ENCODE results near the gene NLRP9.

NLRP9 gene

GRCh38 chr19:55687281-55688201, 50.7 kb downstream of the NLRP9 start:
- DNase-seq: no peak

GRCh38 chr19:55686311-55687050, 51.7 kb downstream of the NLRP9 start:
- no peak for DNase-seq

- DNase-seq: no peak
Observed at GRCh38 chr19:55685776-55686175, 52.4 kb downstream of the NLRP9 start.

GRCh38 chr19:55684946-55685681, 53.1 kb downstream of the NLRP9 start:
- no peak for DNase-seq

- DNase-seq: no peak
Observed at GRCh38 chr19:55683449-55684261, 54.5 kb downstream of the NLRP9 start.

- no peak for DNase-seq
Observed at GRCh38 chr19:55681131-55682092, 56.8 kb downstream of the NLRP9 start.

- DNase-seq: no peak
Observed at GRCh38 chr19:55680339-55681130, 57.7 kb downstream of the NLRP9 start.

- no peak for DNase-seq
Observed at GRCh38 chr19:55679343-55680257, 58.6 kb downstream of the NLRP9 start.

- no peak for DNase-seq
Observed at GRCh38 chr19:55678121-55678671, 60.0 kb downstream of the NLRP9 start.

- no peak for DNase-seq
Observed at GRCh38 chr19:55677572-55678028, 60.6 kb downstream of the NLRP9 start.

- DNase-seq: no peak
Observed at GRCh38 chr19:55676889-55677505, 61.2 kb downstream of the NLRP9 start.

- no peak for DNase-seq
Observed at GRCh38 chr19:55676383-55676782, 61.8 kb downstream of the NLRP9 start.

- DNase-seq: no peak
Observed at GRCh38 chr19:55675661-55676354, 62.4 kb downstream of the NLRP9 start.

- DNase-seq: peak; percentile 93 to 96
Observed at GRCh38 chr19:55674841-55675660, 63.2 kb downstream of the NLRP9 start, which contains the start of gene EPN1. Gene EPN1 (plus strand): TSS chr19:55675226. CDS start chr19:55678628, 3,402 bp downstream.

- no peak for DNase-seq
Observed at GRCh38 chr19:55674459-55674840, 63.8 kb downstream of the NLRP9 start.

- DNase-seq: no peak
Observed at GRCh38 chr19:55673889-55674288, 64.3 kb downstream of the NLRP9 start.

GRCh38 chr19:55673465-55673864, 64.7 kb downstream of the NLRP9 start:
- no peak for DNase-seq

All from stimulated activated CD4-positive, alpha-beta T cell treated with anti-CD3 and anti-CD28 coated beads, Interleukin-2, amount 100 ng/mL, for 48 hours (primary cell).